ENCODE results near the gene NRG3. TPM values are rescaled to one million over a fixed set of nuclear protein-coding genes. Genes with fewer than 3 reads are reported as not detected.

The NRG3 gene
- total RNA-seq (2021; fragmentation: NEBNext Ultra II Directional; extraction: Animal tissue kit (Norgen Biotek cat#: 25700)) = not detected
- long read RNA-seq = 0 reads

GRCh38 chr10:81874875-81875466 is at the start of gene NRG3:
NRG3 (plus strand) TSS chr10:81875194.
- H3K9me3 Mint-ChIP-seq = peaks cover 11% of the 10 kb centered on the region

GRCh38 chr10:81828251-81828650 is 46.7 kb upstream of the NRG3 start:
- H3K27me3 Mint-ChIP-seq (ENCODE audit: insufficient read depth) = peaks cover 1% of the 10 kb centered on the region; the same call in 1 of the 2 replicates
- H3K9me3 Mint-ChIP-seq = peaks cover 40% of the 10 kb centered on the region
- H3K27ac Mint-ChIP-seq = no peak overlapping the region

More at GRCh38 chr10:81874875-81875466, at the start of gene NRG3:
- peaks cover 3% of the 10 kb centered on the region for H3K27me3 Mint-ChIP-seq (ENCODE audit: insufficient read depth)
- no peaks in the 10 kb centered on the region for H3K4me1 Mint-ChIP-seq (ENCODE audit: low read depth)
- DNase-seq = no peak
- H3K36me3 Mint-ChIP-seq (ENCODE audit: low read depth) = peaks cover 5% of the 10 kb centered on the region; the same call in 1 of the 2 replicates
- no peak within 1 kb of the TSS for H3K27ac Mint-ChIP-seq
- H3K4me3 Mint-ChIP-seq = no peak within 1 kb of the TSS
- no peak for TF ChIP-seq CTCF (IDR thresholded peaks at IDR 0.05)

GRCh38 chr10:81831060-81831459 is 43.9 kb upstream of the NRG3 start:
- Mint-ChIP-seq H3K27me3 (ENCODE audit: insufficient read depth) (peaks cover 1% of the 10 kb centered on the region; the same call in 1 of the 2 replicates), H3K4me3 (no peak overlapping the region), H3K27ac (no peak overlapping the region), H3K4me1 (ENCODE audit: low read depth) (no peaks in the 10 kb centered on the region), H3K9me3 (peaks cover 42% of the 10 kb centered on the region), H3K36me3 (ENCODE audit: low read depth) (no peaks in the 10 kb centered on the region)
- no peak for TF ChIP-seq CTCF (IDR thresholded peaks at IDR 0.05)
- no peak for DNase-seq

More at GRCh38 chr10:81828251-81828650, 46.7 kb upstream of the NRG3 start:
- Mint-ChIP-seq H3K4me1 (ENCODE audit: low read depth) (no peaks in the 10 kb centered on the region), H3K4me3 (no peak overlapping the region), H3K36me3 (ENCODE audit: low read depth) (no peaks in the 10 kb centered on the region)
- DNase-seq = no peak
- no peak for TF ChIP-seq CTCF (IDR thresholded peaks at IDR 0.05)

GRCh38 chr10:81838950-81839349 is 36.0 kb upstream of the NRG3 start:
- Mint-ChIP-seq H3K4me1 (ENCODE audit: low read depth) (no peaks in the 10 kb centered on the region), H3K36me3 (ENCODE audit: low read depth) (no peaks in the 10 kb centered on the region)
- TF ChIP-seq CTCF (IDR thresholded peaks at IDR 0.05) = no peak

GRCh38 chr10:81843042-81843441 is 32.0 kb upstream of the NRG3 start:
- no peak for TF ChIP-seq CTCF (IDR thresholded peaks at IDR 0.05)

More at GRCh38 chr10:81838950-81839349, 36.0 kb upstream of the NRG3 start:
- Mint-ChIP-seq H3K27ac (no peak overlapping the region), H3K4me3 (no peak overlapping the region), H3K27me3 (ENCODE audit: insufficient read depth) (peaks cover 1% of the 10 kb centered on the region; the same call in 1 of the 2 replicates), H3K9me3 (peaks cover 64% of the 10 kb centered on the region)
- DNase-seq = no peak

More at GRCh38 chr10:81843042-81843441, 32.0 kb upstream of the NRG3 start:
- no peaks in the 10 kb centered on the region for H3K4me1 Mint-ChIP-seq (ENCODE audit: low read depth)
- peaks cover 67% of the 10 kb centered on the region for H3K9me3 Mint-ChIP-seq
- no peak overlapping the region for H3K4me3 Mint-ChIP-seq
- H3K27ac Mint-ChIP-seq = no peak overlapping the region
- H3K36me3 Mint-ChIP-seq (ENCODE audit: low read depth) = no peaks in the 10 kb centered on the region
- H3K27me3 Mint-ChIP-seq (ENCODE audit: insufficient read depth) = peaks cover 1% of the 10 kb centered on the region; the same call in 1 of the 2 replicates
- no peak for DNase-seq

All from HFFc6 (cell line).